Keratinocyte (primary cell): ENCODE measurements around the gene GRK1. TPM values are rescaled to one million over a fixed set of nuclear protein-coding genes. Genes with fewer than 3 reads are reported as not detected.

Experiments used
- DNase-seq: peaks from one replicate; pipeline ENCODE4 v3.0.0-alpha.2; 2011; ENCODE audit warnings: low read depth, missing footprints, low spot score
- FAIRE-seq: peaks from 2 replicates; lab custom pipeline; 2011; peaks lifted over from hg19 to GRCh38; lab: Jason Lieb, UNC
- H2AFZ ChIP-seq: 2 replicates; pipeline ENCODE4 v1.6.0; 2012; ENCODE audit warnings: low read length, control low read depth, inconsistent platforms; ENCODE audit not compliant: control insufficient read depth
- H3K27ac ChIP-seq: 2 replicates; pipeline ENCODE4 v1.5.1; 2011; ENCODE audit warnings: low read length; ENCODE audit not compliant: control insufficient read depth, insufficient read depth
- H3K27me3 ChIP-seq: 3 replicates; pipeline ENCODE4 v1.6.0; 2011; ENCODE audit warnings: low read length; ENCODE audit not compliant: control insufficient read depth, insufficient read depth; ENCODE audit errors: extremely low read depth
- H3K36me3 ChIP-seq, 2 experiments: 2 replicates in 1 of 2; 3 replicates in 1 of 2; pipeline ENCODE4 v1.5.1; 2011; ENCODE audit warnings: low read length in 2 of 2, mild to moderate bottlenecking in 1 of 2; ENCODE audit not compliant: control insufficient read depth in 2 of 2, insufficient read depth in 2 of 2; ENCODE audit errors: extremely low read depth in 1 of 2
- H3K4me1 ChIP-seq: 3 replicates; pipeline ENCODE4 v1.5.1; 2011; ENCODE audit warnings: low read length; ENCODE audit not compliant: control insufficient read depth, insufficient read depth; ENCODE audit errors: extremely low read depth
- H3K4me2 ChIP-seq: 3 replicates; pipeline ENCODE4 v1.6.0; 2011; ENCODE audit warnings: low read depth, low read length; ENCODE audit not compliant: control insufficient read depth, insufficient read depth; ENCODE audit errors: extremely low read depth
- H3K4me3 ChIP-seq, 3 experiments: fragments of 200-600 bp in 1 of 3; sonication (generic) in 1 of 3; 2 replicates in 2 of 3; 3 replicates in 1 of 3; pipeline ENCODE4 v1.5.1; 2011 to 2016; ENCODE audit warnings: low read length in 3 of 3, mild to moderate bottlenecking in 3 of 3, control low read depth in 2 of 3, inconsistent platforms in 1 of 3, low read depth in 1 of 3, mixed read lengths in 1 of 3, mixed run types in 1 of 3, moderate library complexity in 1 of 3; ENCODE audit not compliant: control insufficient read depth in 2 of 3, insufficient read depth in 2 of 3; ENCODE audit errors: extremely low read depth in 1 of 3
- H3K79me2 ChIP-seq: 2 replicates; pipeline ENCODE4 v1.6.0; 2012; ENCODE audit warnings: low read length; ENCODE audit not compliant: control insufficient read depth, insufficient read depth
- H3K9ac ChIP-seq: 3 replicates; pipeline ENCODE4 v1.6.0; 2011; ENCODE audit warnings: low read length; ENCODE audit not compliant: control insufficient read depth, insufficient read depth; ENCODE audit errors: extremely low read depth
- H3K9me1 ChIP-seq: 3 replicates; pipeline ENCODE4 v1.6.0; 2011; ENCODE audit warnings: low read length; ENCODE audit not compliant: control insufficient read depth, insufficient read depth; ENCODE audit errors: extremely low read depth
- H3K9me3 ChIP-seq: 2 replicates; pipeline ENCODE4 v1.5.1; 2012; ENCODE audit warnings: low read depth, low read length; ENCODE audit not compliant: control insufficient read depth
- H4K20me1 ChIP-seq: 3 replicates; pipeline ENCODE4 v1.6.0; 2011; ENCODE audit warnings: low read length; ENCODE audit not compliant: control insufficient read depth, insufficient read depth; ENCODE audit errors: extremely low read depth
- EZH2 ChIP-seq: IDR thresholded peaks from one replicate; pipeline ENCODE4 v1.6.1; 2012; ENCODE audit warnings: inconsistent platforms, mild to moderate bottlenecking, low read length, moderate library complexity
- dilution Hi-C: fragments of 300-500 bp; cut with MboI; formaldehyde crosslinking; loops from one replicate; pipeline ENCODE4 v1.7.0; 2020; ENCODE audit warnings: low sequenced_read_pairs; ENCODE audit not compliant: extremely low pct_ligation_motif_present
- polyA plus RNA-seq, 5 experiments: library from polyadenylated mRNA; depleted of rRNA in 3 of 5; stranded (reverse) in 3 of 5; stranded (forward) in 1 of 5; unstranded in 1 of 5; fragments of >200 nt; gene quantifications; 1 replicate in 1 of 5; 2 replicates in 3 of 5; 3 replicates in 1 of 5; pipeline versions ENCODE4 v1.2.1 to v1.2.3, GENCODE V29; 2011 to 2012; ENCODE audit warnings: missing spikeins in 2 of 5, low read depth in 1 of 5, low replicate concordance in 1 of 5
- TF ChIP-seq, protein P1 (sequence below), 3 experiments: IDR thresholded peaks in 1 of 3; conservative IDR thresholded peaks in 1 of 3; optimal IDR thresholded peaks in 1 of 3; 2 replicates in 2 of 3; 3 replicates in 1 of 3; pipeline versions ENCODE3 to v1.5.1; 2011; ENCODE audit warnings: low read length in 3 of 3, mild to moderate bottlenecking in 3 of 3, moderate library complexity in 2 of 3, control low read depth in 1 of 3, inconsistent platforms in 1 of 3; ENCODE audit not compliant: insufficient read depth in 2 of 3; ENCODE audit errors: extremely low read depth in 1 of 3

Gene GRK1
- polyA plus RNA-seq, 1 donor (not counting 4 experiments of a cell fraction or from before 2014, with no cell fraction given) = not detected

DNA sequence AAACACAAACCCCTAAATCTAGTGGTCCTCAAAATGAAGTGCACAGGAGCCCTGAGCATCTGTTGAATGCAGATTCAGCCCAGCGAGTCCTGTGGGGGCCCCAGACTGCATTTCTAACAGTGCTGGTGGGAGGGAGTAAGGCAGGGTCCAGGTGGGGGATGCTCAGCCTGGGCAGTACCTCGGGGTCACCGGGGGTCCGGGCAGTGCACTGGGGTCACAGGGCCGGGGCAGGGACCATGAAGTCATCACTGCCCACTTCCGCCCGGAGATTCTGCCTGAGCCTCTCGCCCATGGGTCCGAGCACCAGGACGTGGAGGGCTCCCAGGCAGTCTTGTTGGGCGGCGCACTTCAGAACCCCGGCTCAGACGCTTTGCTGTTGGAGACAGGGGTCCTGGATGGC lies 8.2 kb upstream of the GRK1 start:
- H4K20me1 ChIP-seq = no peaks in the 10 kb centered on the region
- dilution Hi-C loops = no loop called here
- H3K4me3 ChIP-seq = no peak overlapping the region
- TF ChIP-seq, protein P1, sequence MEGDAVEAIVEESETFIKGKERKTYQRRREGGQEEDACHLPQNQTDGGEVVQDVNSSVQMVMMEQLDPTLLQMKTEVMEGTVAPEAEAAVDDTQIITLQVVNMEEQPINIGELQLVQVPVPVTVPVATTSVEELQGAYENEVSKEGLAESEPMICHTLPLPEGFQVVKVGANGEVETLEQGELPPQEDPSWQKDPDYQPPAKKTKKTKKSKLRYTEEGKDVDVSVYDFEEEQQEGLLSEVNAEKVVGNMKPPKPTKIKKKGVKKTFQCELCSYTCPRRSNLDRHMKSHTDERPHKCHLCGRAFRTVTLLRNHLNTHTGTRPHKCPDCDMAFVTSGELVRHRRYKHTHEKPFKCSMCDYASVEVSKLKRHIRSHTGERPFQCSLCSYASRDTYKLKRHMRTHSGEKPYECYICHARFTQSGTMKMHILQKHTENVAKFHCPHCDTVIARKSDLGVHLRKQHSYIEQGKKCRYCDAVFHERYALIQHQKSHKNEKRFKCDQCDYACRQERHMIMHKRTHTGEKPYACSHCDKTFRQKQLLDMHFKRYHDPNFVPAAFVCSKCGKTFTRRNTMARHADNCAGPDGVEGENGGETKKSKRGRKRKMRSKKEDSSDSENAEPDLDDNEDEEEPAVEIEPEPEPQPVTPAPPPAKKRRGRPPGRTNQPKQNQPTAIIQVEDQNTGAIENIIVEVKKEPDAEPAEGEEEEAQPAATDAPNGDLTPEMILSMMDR (optimal IDR thresholded peaks at IDR 0.05 in 1 of 3, IDR thresholded peaks at IDR 0.05 in 1 of 3, conservative IDR thresholded peaks at IDR 0.05 in 1 of 3; ENCODE audit: extremely low read depth in 1 of 3, insufficient read depth in 2 of 3, low read length in 3 of 3) = no peak
- no peak for TF ChIP-seq EZH2
- no peaks in the 10 kb centered on the region for H3K79me2 ChIP-seq
- H2AFZ ChIP-seq = no peak overlapping the region
- H3K4me2 ChIP-seq = no peak overlapping the region
- no peak for DNase-seq
- H3K9me1 ChIP-seq = no peaks in the 10 kb centered on the region
- no peak overlapping the region for H3K9ac ChIP-seq
- peaks cover 2% of the 10 kb centered on the region for H3K4me1 ChIP-seq
- H3K27me3 ChIP-seq = peaks cover 20% of the 10 kb centered on the region
- no peak for FAIRE-seq
- H3K27ac ChIP-seq = no peak overlapping the region
- H3K36me3 ChIP-seq = no peaks in the 10 kb centered on the region
- no peaks in the 10 kb centered on the region for H3K9me3 ChIP-seq

DNA sequence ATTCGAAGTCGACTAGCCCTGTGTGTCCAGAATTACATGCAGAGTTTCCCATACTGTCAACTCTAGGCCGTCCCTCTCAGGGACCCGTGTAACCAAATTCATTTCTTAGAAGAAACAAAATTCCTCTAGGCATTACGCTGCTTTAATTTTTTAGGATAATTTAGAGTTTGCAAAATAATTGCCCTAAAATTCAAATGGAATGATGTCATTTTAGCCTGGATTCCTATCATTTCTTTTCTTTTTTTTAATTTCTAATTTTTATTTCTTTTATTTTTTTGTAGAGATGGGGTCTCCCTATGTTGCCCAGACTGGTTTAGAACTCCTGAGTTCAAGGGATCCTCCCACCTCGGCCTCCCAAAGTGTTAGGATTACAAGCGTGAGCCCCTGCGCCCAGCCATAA lies 7.7 kb upstream of the GRK1 start:
- H3K4me2 ChIP-seq = no peak overlapping the region
- no peaks in the 10 kb centered on the region for H3K9me3 ChIP-seq
- dilution Hi-C loops = no loop called here
- H3K4me3 ChIP-seq = no peak overlapping the region
- H3K27ac ChIP-seq = no peak overlapping the region
- peaks cover 2% of the 10 kb centered on the region for H3K4me1 ChIP-seq
- H2AFZ ChIP-seq = no peak overlapping the region
- peaks cover 20% of the 10 kb centered on the region for H3K27me3 ChIP-seq
- DNase-seq (no peak), FAIRE-seq (no peak)
- H4K20me1 ChIP-seq = no peaks in the 10 kb centered on the region
- no peaks in the 10 kb centered on the region for H3K36me3 ChIP-seq
- TF ChIP-seq, protein P1 (optimal IDR thresholded peaks at IDR 0.05 in 1 of 3, IDR thresholded peaks at IDR 0.05 in 1 of 3, conservative IDR thresholded peaks at IDR 0.05 in 1 of 3; ENCODE audit: extremely low read depth in 1 of 3, insufficient read depth in 2 of 3, low read length in 3 of 3) = no peak
- TF ChIP-seq EZH2 = no peak
- H3K9ac ChIP-seq = no peak overlapping the region
- no peaks in the 10 kb centered on the region for H3K79me2 ChIP-seq
- H3K9me1 ChIP-seq = no peaks in the 10 kb centered on the region
